IMR-90 (cell line): ENCODE results near the gene DLL3. TPM values are rescaled to one million over a fixed set of nuclear protein-coding genes. Genes with fewer than 3 reads are reported as not detected.

ENCODE experiments used
- ATAC-seq: fragments of 200-7000 bp; cut with Tn5 transposase; 2 replicates; pipeline ENCODE4 v1.9.1; 2020; ENCODE audit warnings: low read depth, mild to moderate bottlenecking, moderate library complexity
- BruUV-seq: library from RNA; stranded (reverse); fragments of 400-500 nt; replicated peaks from 2 replicates; lab custom pipeline; 2021; lab: Mats Ljungman, UMichigan
- CTCF ChIA-PET: fragments of 300-600 bp; formaldehyde crosslinking; extraction: SDS; loops from one replicate; lab custom pipeline; 2021; ENCODE audit warnings: antibody characterized with exemption; lab: Yijun Ruan, JAX
- POLR2A ChIA-PET: fragments of 300-600 bp; sonication (Branson Sonifier 250); formaldehyde crosslinking; loops from one replicate; lab custom pipeline; 2022; ENCODE audit warnings: antibody characterized with exemption; ENCODE audit not compliant: unreplicated experiment; lab: Charles Lee
- DNase-seq: peaks from one replicate; pipeline ENCODE4 v3.0.0; 2013
- H2AFZ ChIP-seq: replicated peaks from 2 replicates; pipeline ENCODE3; 2013; ENCODE audit warnings: low read length, mild to moderate bottlenecking; ENCODE audit not compliant: poor library complexity
- H2AK5ac ChIP-seq: 2 replicates; pipeline ENCODE4 v1.6.1; 2013; ENCODE audit warnings: low read depth, low read length, inconsistent platforms
- H2AK9ac ChIP-seq: replicated peaks from 2 replicates; pipeline ENCODE3; 2013; ENCODE audit warnings: mild to moderate bottlenecking, low read depth, low read length, moderate library complexity; ENCODE audit not compliant: poor library complexity
- H2BK120ac ChIP-seq: 2 replicates; pipeline ENCODE4 v1.6.1; 2013; ENCODE audit warnings: low read depth, low read length, inconsistent platforms
- H2BK15ac ChIP-seq: 3 replicates; pipeline ENCODE4 v1.6.1; 2013; ENCODE audit warnings: low read depth, low read length, inconsistent platforms
- H2BK20ac ChIP-seq: 2 replicates; pipeline ENCODE4 v1.6.1; 2013; ENCODE audit warnings: low read depth, mild to moderate bottlenecking, inconsistent platforms, low read length, moderate library complexity
- H2BK5ac ChIP-seq: 2 replicates; pipeline ENCODE4 v1.6.1; 2013; ENCODE audit warnings: mild to moderate bottlenecking, low read depth, low read length, inconsistent platforms; ENCODE audit not compliant: poor library complexity, severe bottlenecking
- H3K14ac ChIP-seq: replicated peaks from 2 replicates; pipeline ENCODE4 v1.6.1; 2013; ENCODE audit warnings: low read depth, low read length, inconsistent platforms
- H3K18ac ChIP-seq: 2 replicates; pipeline ENCODE4 v1.6.1; 2013; ENCODE audit warnings: low read depth, low read length, control low read depth
- H3K23ac ChIP-seq: 2 replicates; pipeline ENCODE4 v1.6.1; 2013; ENCODE audit warnings: low read depth, low read length, inconsistent platforms
- H3K27ac ChIP-seq: 2 replicates; pipeline ENCODE4 v1.5.1; 2013; ENCODE audit warnings: mild to moderate bottlenecking, control low read depth, low read length; ENCODE audit not compliant: insufficient read depth
- H3K27me3 ChIP-seq: 2 replicates; pipeline ENCODE4 v1.6.1; 2013; ENCODE audit warnings: low read length; ENCODE audit not compliant: control insufficient read depth, insufficient read depth
- H3K36me3 ChIP-seq: 2 replicates; pipeline ENCODE4 v1.6.1; 2013; ENCODE audit warnings: low read length, mixed read lengths; ENCODE audit not compliant: control insufficient read depth, insufficient read depth
- H3K4ac ChIP-seq: 2 replicates; pipeline ENCODE4 v1.6.1; 2013; ENCODE audit warnings: low read depth, low read length, inconsistent platforms
- H3K4me1 ChIP-seq: 2 replicates; pipeline ENCODE4 v1.6.1; 2013; ENCODE audit warnings: low read length, mixed read lengths; ENCODE audit not compliant: control insufficient read depth, insufficient read depth
- H3K4me2 ChIP-seq: 2 replicates; pipeline ENCODE4 v1.6.1; 2013; ENCODE audit warnings: low read depth, mild to moderate bottlenecking, control low read depth, low read length, moderate library complexity
- H3K4me3 ChIP-seq: 2 replicates; pipeline ENCODE4 v1.5.1; 2013; ENCODE audit warnings: low read depth, mild to moderate bottlenecking, control low read depth, low read length, moderate library complexity; ENCODE audit not compliant: insufficient read depth
- H3K56ac ChIP-seq: 2 replicates; pipeline ENCODE4 v1.6.1; 2013; ENCODE audit warnings: low read length, inconsistent platforms; ENCODE audit not compliant: insufficient read depth; ENCODE audit errors: extremely low read depth
- H3K79me1 ChIP-seq, 2 experiments: 2 replicates each; pipeline ENCODE4 v1.6.1; 2013; ENCODE audit warnings: low read length in 2 of 2, inconsistent platforms in 1 of 2, low read depth in 1 of 2
- H3K9ac ChIP-seq: 2 replicates; pipeline ENCODE4 v1.6.1; 2013; ENCODE audit warnings: low read depth, low read length, control low read depth
- H3K9me1 ChIP-seq: 2 replicates; pipeline ENCODE4 v1.6.1; 2013; ENCODE audit warnings: low read length, inconsistent platforms; ENCODE audit not compliant: insufficient read depth
- H3K9me3 ChIP-seq: 2 replicates; pipeline ENCODE4 v1.6.1; 2013; ENCODE audit warnings: low read length; ENCODE audit not compliant: control insufficient read depth, insufficient read depth
- H4K20me1 ChIP-seq: 2 replicates; pipeline ENCODE4 v1.6.1; 2013; ENCODE audit warnings: low read length, inconsistent platforms; ENCODE audit not compliant: insufficient read depth
- H4K5ac ChIP-seq: 2 replicates; pipeline ENCODE4 v1.6.1; 2013; ENCODE audit warnings: mild to moderate bottlenecking, low read depth, low read length, control low read depth
- H4K8ac ChIP-seq, 2 experiments: 2 replicates each; pipeline ENCODE4 v1.6.1; 2013; ENCODE audit warnings: low read depth in 2 of 2, low read length in 2 of 2, control low read depth in 1 of 2, inconsistent platforms in 1 of 2
- H4K91ac ChIP-seq: 2 replicates; pipeline ENCODE4 v1.6.1; 2013; ENCODE audit warnings: low read depth, low read length, inconsistent platforms; ENCODE audit not compliant: insufficient read depth
- BHLHE40 ChIP-seq: fragments of 150-350 bp; IDR thresholded peaks from 2 replicates; pipeline ENCODE4 v1.6.1; 2016; ENCODE audit warnings: mild to moderate bottlenecking, low read depth, low read length
- CHD1 ChIP-seq: IDR thresholded peaks from 2 replicates; pipeline ENCODE4 v1.6.1; 2012; ENCODE audit warnings: low read depth, low read length, improper control_type of control experiment
- CTCF ChIP-seq: conservative IDR thresholded peaks from 2 replicates; pipeline ENCODE4 v1.5.1; 2012; ENCODE audit warnings: mild to moderate bottlenecking, low read depth, low read length, improper control_type of control experiment
- FOS ChIP-seq: fragments of 150-350 bp; IDR thresholded peaks from 2 replicates; pipeline ENCODE4 v1.6.1; 2016; ENCODE audit warnings: low read depth, low read length
- POLR2A ChIP-seq: IDR thresholded peaks from 2 replicates; pipeline ENCODE4 v1.6.1; 2012; ENCODE audit warnings: mild to moderate bottlenecking, low read depth, low read length
- RAD21 ChIP-seq: IDR thresholded peaks from 2 replicates; pipeline ENCODE4 v1.6.1; 2012; ENCODE audit warnings: low read length, improper control_type of control experiment
- USF2 ChIP-seq: fragments of 150-350 bp; IDR thresholded peaks from 2 replicates; pipeline ENCODE4 v1.6.1; 2017; ENCODE audit warnings: mild to moderate bottlenecking, antibody characterized with exemption, low read length, low read depth
- WGBS, 2 experiments: methylation state at CpG; one replicate each; pipeline versions ENCODE4 v1.1.5 to v1.1.7; 2013; ENCODE audit warnings: missing lambda C conversion rate in 2 of 2; ENCODE audit not compliant: insufficient read length in 1 of 2; ENCODE audit errors: extremely low coverage in 2 of 2; 5-methylcytosine and 5-hydroxymethylcytosine counted together
- dilution Hi-C: fragments of 300-500 bp; cut with HindIII; formaldehyde crosslinking; loops from one replicate; pipeline ENCODE4 v1.14.3; 2018; ENCODE audit warnings: low sequenced_read_pairs; ENCODE audit not compliant: unreplicated experiment
- in situ Hi-C: fragments of 300-500 bp; cut with MboI; formaldehyde crosslinking; loops from 3 replicates; pipeline ENCODE4 v1.14.3; 2019; ENCODE audit warnings: low sequenced_read_pairs, inconsistent platforms, mixed read lengths
- intact Hi-C: fragments of 100-400 bp; cut with micrococcal nuclease; formaldehyde crosslinking; loops from 2 replicates; pipeline ENCODE4 v1.10.0; 2022
- polyA plus RNA-seq, 3 experiments: library from polyadenylated mRNA; depleted of rRNA; stranded (reverse); fragments of >200 nt; gene quantifications; 2 replicates each; pipeline ENCODE4 v1.2.3, GENCODE V29; 2012; ENCODE audit warnings: low replicate concordance in 1 of 3
- total RNA-seq: library from RNA; depleted of rRNA; stranded (reverse); fragments of >200 nt; gene quantifications from 2 replicates; pipeline ENCODE4 v1.2.3, GENCODE V29; 2012

DLL3 gene
- total and polyA plus RNA-seq, 2 of the 4 experiments (the other 2 are of a cell fraction) = 0.36 to 1.3 TPM

GRCh38 chr19:39463403-39463802 lies 35.3 kb upstream of the DLL3 start:
- ChIA-PET POLR2A (no interaction called here), CTCF (no interaction called here)

More at GRCh38 chr19:39463403-39463802, 35.3 kb upstream of the DLL3 start:
- no peak overlapping the region for H3K27ac ChIP-seq
- H3K9me1 ChIP-seq = no peaks in the 10 kb centered on the region
- no TSS peak for BruUV-seq
- H3K9ac ChIP-seq = no peak overlapping the region
- H2BK15ac ChIP-seq = no peak overlapping the region
- no peak overlapping the region for H2BK120ac ChIP-seq
- H4K8ac ChIP-seq = no peak overlapping the region
- H3K9me3 ChIP-seq = no peaks in the 10 kb centered on the region
- H3K4me2 ChIP-seq = no peak overlapping the region
- H3K4me1 ChIP-seq = no peaks in the 10 kb centered on the region
- peaks cover 16% of the 10 kb centered on the region for H4K20me1 ChIP-seq
- H3K56ac ChIP-seq = no peak overlapping the region
- H2BK20ac ChIP-seq = no peak overlapping the region
- H2AK9ac ChIP-seq = no peak overlapping the region
- intact Hi-C loops = no loop called here
- no peak for TF ChIP-seq POLR2A
- TF ChIP-seq BHLHE40 = no peak
- TF ChIP-seq FOS = no peak
- no peak for TF ChIP-seq CTCF
- TF ChIP-seq USF2 = no peak
- TF ChIP-seq CHD1 = no peak
- TF ChIP-seq RAD21 = no peak
- peaks cover 18 to 36% of the 10 kb centered on the region in 2 experiments for H3K79me1 ChIP-seq
- no peak overlapping the region for H3K23ac ChIP-seq
- DNase-seq (no peak), ATAC-seq (no peak)
- H3K4ac ChIP-seq = no peak overlapping the region
- H3K4me3 ChIP-seq = no peak overlapping the region
- H3K36me3 ChIP-seq = peaks cover 68% of the 10 kb centered on the region
- H3K27me3 ChIP-seq = no peaks in the 10 kb centered on the region
- no peak overlapping the region for H2BK5ac ChIP-seq
- H3K14ac ChIP-seq = no peak overlapping the region
- no peak overlapping the region for H4K91ac ChIP-seq
- H2AK5ac ChIP-seq = no peak overlapping the region
- H3K18ac ChIP-seq = no peak overlapping the region
- H4K5ac ChIP-seq = no peak overlapping the region
- H2AFZ ChIP-seq = no peak overlapping the region
- in situ Hi-C loops = no loop called here
- dilution Hi-C loops = no loop called here
- WGBS, 2 experiments = 44% methylated on average over 1 of the region's 3 CpGs; no CpG with 5 or more reads in 1 of the 2 experiments
